NCI-H774 (cell line): ENCODE measurements around the gene PRMT3.
"Not testable (repeated sequence)": the region's sequence is repeated elsewhere in the genome, so short reads cannot be mapped to it uniquely, and the experiment has no call there.

Experiments used
- DNase-seq: peaks from one replicate; lab custom pipeline; 2025; lab: John Stamatoyannopoulos, UW

The PRMT3 gene

GRCh38 chr11:20374741-20375300 is 12.7 kb upstream of the PRMT3 start:
- no peak for DNase-seq

DNA sequence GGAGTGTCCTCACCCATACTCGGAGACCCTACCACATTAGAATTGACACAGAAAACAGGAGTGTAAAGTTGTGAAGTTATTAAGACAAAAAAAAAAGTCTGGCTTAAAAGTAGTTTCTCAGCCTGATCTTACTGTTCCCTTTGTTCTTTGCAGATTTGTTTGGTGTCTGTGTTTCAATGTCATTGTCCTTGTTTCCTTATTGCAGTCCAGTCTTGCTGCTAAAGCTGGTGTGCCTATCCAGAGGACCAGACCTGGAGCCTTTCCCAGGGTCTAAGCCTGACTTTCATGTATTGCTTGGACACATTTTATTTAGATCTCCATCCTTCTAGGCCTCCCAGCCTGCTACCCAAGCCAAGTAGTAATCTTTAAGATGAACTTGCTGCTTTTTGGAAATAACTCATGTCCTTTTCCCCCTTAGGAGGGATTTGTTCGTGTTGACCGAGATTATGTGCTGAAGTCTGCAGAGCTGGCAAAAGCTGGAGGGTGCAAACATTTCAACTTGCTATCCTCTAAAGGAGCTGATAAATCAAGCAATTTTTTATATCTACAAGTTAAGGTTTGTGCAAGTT is 11.3 kb upstream of the PRMT3 start:
- DNase-seq, result no peak

- DNase-seq, result not testable (repeated sequence)
These were observed 1.5 kb upstream of the PRMT3 start for GRCh38 chr11:20385996-20386395.

GRCh38 chr11:20388096-20389055 is 860 bp downstream of the PRMT3 start:
- no peak for DNase-seq

GRCh38 chr11:20397281-20397680 is 9.8 kb downstream of the PRMT3 start:
- no peak for DNase-seq

DNA sequence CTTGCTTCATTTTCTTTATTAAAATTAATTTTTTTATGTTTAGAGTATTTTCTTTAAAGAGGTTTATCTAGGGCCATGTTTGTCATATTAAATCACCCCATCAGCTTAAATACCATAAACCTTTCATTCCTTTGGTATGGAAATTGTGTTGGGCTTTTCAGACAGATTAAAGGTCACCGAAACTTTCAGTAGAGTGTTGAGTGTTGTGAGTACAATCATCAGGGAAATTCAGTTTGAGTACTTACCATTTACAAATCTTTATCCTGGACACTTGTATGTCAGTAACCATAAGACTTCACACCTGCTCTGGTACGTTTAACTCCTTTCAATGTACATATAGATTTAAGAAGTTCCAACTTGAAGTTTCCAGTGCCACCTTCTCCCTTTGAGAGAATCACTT is 12.0 kb downstream of the PRMT3 start:
- no peak for DNase-seq

DNA sequence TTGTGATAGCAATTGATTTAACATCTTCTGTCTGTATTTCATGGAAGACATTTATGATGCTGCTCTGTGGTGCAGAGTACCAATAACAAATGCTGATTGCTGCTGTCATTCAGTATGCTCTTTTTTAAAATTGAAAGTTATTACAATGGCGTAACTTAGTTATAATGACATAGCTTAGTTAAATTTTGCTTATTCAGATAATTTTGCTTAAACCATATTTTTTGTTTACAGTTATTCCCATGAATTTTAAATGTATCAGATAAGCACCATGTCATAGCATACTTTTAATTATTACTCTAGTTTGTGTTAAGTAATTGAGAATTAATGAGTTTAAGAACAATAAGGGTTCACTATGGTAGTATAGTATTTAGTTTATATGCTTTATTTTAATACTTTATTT is 15.5 kb downstream of the PRMT3 start:
- no peak for DNase-seq

DNA sequence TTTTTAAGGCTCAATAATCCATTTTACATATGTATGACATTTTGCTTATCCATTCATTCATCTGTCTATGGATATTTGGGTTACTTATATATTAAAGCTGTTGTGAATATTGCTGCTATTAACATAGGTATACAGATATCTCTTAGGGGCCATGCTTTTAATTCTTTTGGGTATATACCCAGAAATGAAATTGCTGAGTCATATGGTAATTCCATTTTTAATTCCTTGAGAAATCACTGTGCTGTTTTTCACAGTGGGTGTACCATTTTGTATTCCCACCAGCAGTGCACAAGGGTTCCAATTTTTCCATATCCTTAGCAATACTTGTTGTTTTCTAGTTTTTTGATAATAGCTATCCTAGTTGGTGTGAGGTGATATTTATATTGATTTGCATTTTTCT is 19.0 kb downstream of the PRMT3 start:
- DNase-seq, result no peak

- DNase-seq, result no peak
These were observed 19.8 kb downstream of the PRMT3 start for GRCh38 chr11:20407344-20407743.

- no peak for DNase-seq
These were observed 27.9 kb downstream of the PRMT3 start for GRCh38 chr11:20415432-20415831.

DNA sequence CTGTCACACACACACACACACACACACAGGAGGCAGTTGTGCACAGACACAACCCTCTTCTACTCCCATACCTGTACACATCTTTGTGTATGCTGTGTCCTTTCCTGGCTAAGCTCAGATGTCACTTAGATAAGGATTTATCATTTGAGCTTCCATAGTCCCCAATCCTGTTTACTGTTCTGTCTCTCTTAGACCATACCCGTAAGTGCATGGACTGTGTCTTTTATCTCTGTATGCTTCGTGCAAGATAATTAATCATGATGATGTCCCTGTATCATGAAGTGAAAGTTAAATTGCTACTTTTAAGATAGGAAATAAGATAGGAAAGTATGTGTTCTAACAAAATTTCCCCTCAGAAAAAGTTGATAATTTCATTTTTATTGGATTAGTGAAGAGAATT is 30.3 kb downstream of the PRMT3 start:
- no peak for DNase-seq

GRCh38 chr11:20421946-20422345 is 34.4 kb downstream of the PRMT3 start:
- no peak for DNase-seq

GRCh38 chr11:20429216-20429615 is 41.7 kb downstream of the PRMT3 start:
- no peak for DNase-seq

GRCh38 chr11:20438637-20439036 is 51.1 kb downstream of the PRMT3 start:
- no peak for DNase-seq

- no peak for DNase-seq
These were observed 56.1 kb downstream of the PRMT3 start for GRCh38 chr11:20443596-20443995.

- DNase-seq, result no peak
These were observed 57.0 kb downstream of the PRMT3 start for GRCh38 chr11:20444535-20444934.

DNA sequence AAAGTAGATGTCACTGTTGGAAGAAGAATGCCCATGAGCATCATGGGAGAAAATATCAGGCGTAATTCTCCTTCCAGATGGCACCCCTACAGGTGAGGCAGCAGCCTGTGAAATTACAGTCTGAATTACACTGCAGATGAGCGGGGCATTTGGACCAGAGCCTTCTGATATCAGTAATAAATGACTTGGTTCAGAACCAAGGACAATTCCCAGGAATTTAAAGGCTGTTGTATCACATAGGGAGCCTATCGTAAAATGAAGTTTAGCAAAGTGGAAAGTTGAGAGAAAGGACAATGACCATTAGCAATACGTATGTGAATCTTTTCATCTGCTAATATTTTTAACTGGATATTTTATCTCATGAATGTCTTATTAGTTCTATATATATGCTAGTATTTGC is 61.3 kb downstream of the PRMT3 start:
- DNase-seq, result no peak

GRCh38 chr11:20450829-20451228 is 63.3 kb downstream of the PRMT3 start:
- DNase-seq, result no peak

GRCh38 chr11:20451568-20451967 is 64.1 kb downstream of the PRMT3 start:
- no peak for DNase-seq

- no peak for DNase-seq
These were observed 65.1 kb downstream of the PRMT3 start for GRCh38 chr11:20452585-20452984.

DNA sequence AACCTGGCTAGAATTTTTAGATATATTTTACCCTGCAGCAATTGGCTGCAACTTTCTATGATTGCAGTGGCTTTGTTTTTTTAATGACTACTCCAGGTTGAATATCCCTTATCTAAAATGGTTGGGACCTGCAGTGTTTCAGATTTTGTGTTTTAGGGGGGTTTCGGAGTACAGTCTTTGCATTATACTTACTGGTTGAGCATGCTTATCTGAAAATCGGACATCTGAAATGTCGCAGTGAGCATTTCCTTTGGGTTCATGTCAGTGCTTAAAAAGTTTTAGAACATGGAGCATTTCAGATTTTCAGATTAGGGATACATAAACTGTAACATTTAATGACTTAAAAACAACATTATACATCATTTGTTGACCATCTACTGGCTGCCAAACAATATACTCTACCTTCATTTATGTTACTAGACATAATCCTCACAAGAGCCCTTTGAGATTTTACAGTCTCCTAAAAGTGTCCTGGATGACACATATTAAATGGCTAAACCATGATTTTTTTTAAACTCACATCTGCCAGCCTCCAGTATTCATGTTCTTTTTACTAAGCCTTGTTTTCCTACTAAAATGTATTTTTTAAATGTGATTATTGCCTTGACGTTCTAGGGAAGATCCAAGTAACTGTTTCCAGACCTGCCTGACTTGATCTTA is 66.3 kb downstream of the PRMT3 start:
- no peak for DNase-seq

DNA sequence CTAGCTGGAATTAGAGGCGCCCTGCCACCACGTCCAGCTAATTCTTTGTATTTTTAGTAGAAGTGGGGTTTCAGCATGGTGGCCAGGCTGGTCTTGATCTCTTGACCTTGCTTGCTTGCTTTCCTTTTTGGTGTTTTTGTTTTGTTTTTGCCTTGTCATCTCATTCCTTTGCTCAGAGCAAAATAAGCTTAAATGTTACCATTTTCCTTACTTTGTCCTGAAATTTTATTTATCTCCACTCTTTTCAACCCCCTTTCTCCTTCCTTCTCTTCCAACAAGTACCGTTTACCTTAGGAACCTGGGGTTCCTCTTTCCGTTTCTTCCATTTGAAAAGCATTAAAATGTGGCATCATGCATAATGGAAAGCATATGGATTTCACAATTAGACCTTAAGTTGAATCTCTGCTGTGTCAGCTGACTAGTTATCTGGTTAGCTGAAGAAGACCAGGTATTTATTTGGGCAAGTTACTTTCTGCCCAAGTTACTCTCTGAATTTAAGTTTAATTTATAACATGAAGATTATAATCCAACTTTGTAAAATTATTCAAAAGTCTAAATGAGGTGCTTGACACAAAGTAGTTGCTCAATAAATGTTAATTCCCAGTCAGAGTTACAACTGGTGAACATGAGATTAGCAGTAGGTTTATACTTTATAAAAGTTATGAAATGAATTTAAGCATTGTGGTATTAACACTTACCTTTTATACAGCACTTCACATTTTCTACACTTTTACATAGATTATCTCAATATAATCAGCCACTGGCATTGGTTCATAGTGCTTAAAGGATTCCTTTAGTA is 69.7 kb downstream of the PRMT3 start:
- no peak for DNase-seq
